HG02981 (cell line): ENCODE results near the gene SIAH1.
"Not testable (repeated sequence)": the region's sequence is repeated elsewhere in the genome, so short reads cannot be mapped to it uniquely, and the experiment has no call there.

Experiments used
- ATAC-seq: cut with Tn5 transposase; IDR thresholded peaks from one replicate; pipeline ENCODE4 v1.9.1; 2021; ENCODE audit warnings: mild to moderate bottlenecking, moderate library complexity; ENCODE audit not compliant: unreplicated experiment

The SIAH1 gene

DNA sequence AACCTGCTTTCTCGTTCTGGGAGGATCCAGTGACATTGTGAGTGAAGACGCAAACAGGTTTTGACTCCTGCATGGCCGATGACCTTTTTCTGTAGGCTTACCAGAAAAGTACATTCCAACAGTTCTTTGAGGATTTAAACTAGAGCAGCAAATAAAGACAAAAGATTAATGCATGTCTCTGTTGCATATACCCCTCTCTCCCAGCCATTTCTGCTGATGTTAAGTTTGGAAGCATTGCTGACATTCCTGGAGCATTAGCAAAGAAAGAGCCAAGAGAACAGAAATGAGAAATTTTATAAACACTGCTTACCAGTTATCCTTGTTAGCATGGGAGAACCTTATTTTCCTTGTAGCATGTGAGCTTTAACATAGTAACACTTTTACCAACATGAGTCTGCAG, 49.3 kb downstream of the SIAH1 start:
- ATAC-seq, result no peak

DNA sequence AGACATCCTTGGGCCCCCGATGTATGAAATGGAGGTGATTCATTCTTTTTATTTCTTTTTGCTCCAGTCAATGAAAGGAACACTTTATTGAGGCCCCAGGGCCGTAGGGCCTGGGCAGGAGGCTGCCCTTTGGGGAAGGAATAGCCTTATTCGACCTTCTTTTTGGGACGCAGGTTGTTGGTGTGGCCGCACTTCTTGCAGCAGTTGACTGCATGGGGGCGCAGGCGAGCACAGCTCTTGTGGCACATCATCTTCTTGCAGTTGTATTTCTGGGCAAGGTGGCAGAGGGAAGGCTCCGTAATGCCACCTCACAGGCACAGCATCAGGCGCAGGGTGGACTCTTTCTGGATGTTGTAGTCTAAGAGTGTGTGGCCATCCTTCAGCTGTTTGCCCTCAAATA, 50.9 kb downstream of the SIAH1 start:
- ATAC-seq, result no peak

DNA sequence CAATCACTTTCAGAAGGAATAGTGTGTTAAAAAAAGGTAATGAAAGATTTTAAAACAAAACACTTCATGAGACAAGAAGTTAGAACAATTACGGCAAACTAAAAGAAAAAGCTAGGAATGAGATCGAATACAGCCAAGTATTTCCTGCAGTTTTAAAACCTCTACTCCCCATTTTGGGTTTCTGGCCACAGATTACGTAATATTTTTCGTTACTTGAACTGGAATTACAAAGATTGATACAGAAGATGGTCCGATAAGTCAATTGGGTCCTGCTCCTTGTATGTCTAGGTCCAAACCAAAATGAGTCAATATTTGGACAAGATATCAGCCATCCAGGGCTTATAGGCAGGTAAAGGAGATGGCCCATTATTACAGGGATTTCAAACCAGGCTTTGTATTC, 52.2 kb downstream of the SIAH1 start:
- no peak for ATAC-seq

DNA sequence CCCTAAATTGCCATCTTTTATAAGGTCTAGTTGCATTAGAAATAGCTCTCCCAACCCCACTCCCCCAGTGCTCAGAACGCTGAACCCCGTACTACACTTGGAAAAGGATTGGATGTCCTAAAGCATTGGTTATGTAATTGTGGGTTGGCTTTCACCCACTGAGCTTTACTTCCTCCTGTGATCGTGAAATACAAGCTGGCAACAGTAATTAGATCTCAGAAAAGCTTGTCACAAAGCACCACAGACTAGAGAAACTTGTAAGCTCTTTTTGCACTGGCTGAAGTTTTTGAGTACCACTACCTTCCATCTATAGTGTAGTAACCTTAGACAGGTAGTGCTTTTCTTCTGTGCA, 54.4 kb downstream of the SIAH1 start:
- ATAC-seq, result no peak

DNA sequence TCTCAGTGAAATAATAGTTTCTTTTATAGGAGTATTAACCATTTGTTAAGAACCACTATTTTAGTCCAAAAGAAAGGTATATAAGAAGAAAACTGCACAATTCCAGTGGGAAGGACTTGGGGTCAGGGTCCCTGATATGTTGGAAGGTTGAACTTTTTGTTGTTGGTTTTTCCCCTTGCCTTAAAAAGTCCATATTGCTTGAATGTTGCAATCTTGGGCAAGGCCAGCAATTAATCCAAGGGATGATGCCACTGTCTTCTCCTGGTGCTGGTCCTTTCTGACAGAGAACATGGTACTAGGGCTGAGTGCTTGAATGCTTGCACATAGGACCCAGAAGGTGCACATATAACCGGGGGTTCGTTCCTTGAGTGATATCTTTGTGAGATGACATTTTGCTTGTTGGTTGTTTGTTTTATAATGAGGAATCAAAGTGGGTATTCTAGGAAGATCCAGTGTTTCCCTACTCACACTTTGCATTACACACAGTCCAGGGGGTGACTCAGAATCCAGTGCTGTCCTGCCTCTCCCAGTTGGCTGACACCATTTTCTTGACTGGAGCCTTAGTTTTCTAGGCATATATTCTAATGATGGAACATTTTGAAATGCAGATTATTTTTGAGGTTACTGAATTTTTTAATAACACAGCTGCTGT, 54.9 kb downstream of the SIAH1 start:
- no peak for ATAC-seq

DNA sequence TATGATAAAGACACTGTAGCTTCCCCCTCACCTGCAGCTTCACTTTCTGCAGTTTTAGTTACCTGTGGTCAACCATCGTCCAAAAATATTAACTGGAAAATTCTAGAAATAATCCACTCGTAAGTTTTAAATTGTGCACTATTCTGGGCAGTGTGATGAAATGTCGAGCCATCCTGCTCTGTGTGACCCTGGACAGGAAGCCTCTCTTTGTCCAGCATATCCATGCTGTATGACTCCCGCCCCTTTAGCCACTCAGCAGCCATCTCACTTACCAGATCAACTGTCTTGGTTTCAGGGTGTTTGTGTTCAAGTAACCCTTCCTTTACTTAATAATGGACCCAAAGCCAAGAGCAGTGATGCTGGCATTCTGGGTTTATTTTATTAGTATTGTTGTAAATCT, 56.1 kb downstream of the SIAH1 start:
- no peak for ATAC-seq

DNA sequence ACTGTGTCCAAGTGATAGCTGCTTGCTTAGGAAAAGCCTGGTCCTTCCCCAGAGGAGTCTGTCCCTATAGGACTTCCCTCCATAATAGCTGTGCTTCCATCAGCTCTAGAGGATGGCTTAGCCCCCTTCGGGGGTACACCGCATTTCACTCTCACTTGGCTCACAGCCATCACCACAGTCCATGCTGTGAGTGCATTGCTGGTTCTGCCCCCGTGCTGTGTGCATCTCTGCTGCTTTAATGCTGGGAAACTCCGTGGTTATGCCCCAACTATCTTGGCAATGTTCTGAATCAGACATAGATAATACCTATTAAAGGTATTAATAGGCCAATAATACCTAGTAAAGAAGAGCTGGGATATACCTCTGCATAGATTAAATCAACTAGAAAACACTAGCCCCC, 58.3 kb downstream of the SIAH1 start:
- ATAC-seq, result no peak

DNA sequence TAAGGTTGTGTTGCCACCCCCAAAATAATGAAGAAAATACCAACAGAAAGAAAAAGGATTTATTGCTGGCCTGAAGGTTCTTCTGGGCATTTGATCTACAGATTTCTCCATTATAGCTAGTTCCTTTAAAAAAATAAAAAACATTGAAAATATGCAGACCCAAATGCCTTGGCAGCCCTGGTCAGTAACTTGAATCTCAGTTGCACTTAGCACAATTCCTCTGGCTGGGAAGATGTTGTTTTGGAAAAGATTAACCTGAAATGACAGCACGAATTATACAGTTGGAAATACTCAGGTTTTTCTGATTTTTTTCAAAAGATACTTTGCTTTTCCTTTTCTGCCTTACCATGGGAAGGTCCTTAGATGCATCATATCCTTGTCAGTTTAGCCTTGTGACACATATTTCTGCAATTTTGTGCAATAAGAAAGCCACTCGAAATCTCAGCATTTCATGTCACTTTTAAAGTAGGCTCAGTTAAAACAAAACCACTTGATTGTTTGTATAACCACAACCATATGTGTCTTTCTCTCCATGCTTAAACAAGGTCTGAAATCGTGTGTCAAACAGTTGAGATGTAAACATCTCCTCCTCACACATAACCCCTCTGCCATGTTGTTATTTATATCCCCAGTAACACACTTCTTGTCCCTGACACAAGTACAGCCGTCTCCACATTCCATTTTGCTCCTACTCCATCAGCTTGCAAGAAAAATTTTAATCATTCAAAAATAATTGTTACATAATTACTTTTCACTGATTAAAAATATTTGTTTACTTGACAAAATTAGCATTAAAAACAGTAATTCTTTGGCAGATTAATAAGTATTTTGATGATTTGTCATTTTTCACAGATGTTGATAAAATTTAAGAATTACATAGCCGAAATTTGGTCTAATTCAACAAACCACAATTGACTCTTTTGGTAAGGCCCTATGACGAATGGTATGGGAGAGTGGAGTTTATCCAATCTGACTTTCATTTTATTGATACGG, 61.1 kb downstream of the SIAH1 start:
- no peak for ATAC-seq

DNA sequence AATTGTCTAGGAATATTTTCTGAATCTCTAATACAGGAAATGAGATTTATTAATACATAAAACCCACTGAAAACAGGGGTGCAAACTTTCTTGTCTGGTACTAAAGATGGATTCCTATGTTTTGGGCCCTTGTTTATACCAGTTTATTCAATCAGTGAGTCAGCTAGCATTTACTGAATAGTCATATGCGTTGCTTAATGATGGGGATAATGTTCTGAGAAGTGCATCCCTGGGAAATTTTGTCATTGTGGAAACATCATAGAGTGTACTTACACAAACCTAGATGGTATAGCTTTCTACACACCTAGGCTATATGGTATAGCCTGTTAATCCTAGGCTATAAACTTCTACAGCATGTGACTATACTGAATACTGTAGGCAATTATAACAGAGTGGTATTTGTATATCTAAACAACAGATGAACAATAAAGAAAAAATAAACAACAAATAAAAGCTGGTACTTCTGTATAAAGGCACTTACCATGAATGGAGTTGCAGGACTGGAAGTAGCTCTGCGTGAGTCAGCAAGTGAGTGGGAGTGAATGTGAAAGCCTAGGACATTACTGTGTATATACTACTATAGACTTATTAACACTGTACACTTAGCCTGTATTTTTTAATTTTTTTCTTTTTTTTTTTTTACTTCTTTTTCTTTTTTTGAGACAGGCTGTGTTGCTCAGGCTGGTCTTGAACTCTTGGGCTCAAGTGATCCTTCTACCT, 63.7 kb downstream of the SIAH1 start:
- ATAC-seq, result no peak

DNA sequence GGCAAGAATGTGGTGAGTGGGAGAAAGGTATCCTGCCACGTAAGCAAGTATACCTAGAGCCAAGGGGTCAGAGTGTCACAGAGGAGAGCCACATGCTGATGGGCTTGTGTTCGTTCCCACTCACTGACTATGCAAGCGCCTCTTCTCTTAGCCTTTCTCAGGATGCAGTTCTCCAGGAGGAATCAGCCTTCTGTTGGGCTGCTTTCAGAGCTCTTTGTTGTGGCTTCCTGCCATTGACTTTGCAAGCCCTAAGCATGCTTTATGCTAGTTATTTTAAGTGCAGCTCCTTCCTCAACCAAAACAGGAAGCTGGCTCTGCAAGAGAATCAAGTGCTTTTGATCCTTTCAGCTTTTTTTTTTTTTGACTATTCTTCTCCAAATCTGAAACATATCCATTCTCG, 66.6 kb downstream of the SIAH1 start:
- no peak for ATAC-seq

DNA sequence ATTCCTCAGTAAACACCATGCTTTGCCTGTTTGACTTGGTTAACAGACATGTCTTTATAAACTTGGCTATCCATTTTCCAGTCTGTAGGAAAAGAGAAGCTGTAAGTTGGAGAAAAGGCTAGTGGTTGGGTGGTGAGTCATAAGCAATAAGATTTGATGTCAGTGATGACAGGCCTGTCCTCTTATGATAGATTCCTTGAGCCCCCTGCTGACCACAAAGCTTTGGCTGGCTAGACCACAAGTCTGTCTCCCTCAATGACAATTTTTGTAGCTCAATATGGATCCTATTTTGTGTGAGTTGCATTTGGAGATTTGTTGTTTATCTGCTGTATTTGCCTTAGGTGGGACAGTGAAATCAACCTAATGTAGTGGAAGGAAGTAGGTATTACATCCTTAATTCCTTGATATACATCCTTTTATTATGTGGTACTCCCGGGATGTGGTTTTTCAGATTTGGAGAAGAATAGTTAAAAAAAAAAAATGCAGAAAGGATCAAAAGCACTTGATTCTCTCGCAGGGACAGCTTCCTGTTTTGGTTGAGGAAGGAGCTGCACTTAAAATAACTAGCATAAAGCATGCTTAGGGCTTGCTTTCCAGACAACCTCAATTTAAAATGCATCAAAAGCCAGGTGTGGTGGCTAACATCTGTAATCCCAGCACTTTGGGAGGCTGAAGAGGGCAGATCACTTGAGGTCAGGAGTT, 67.4 kb downstream of the SIAH1 start:
- ATAC-seq, result no peak

DNA sequence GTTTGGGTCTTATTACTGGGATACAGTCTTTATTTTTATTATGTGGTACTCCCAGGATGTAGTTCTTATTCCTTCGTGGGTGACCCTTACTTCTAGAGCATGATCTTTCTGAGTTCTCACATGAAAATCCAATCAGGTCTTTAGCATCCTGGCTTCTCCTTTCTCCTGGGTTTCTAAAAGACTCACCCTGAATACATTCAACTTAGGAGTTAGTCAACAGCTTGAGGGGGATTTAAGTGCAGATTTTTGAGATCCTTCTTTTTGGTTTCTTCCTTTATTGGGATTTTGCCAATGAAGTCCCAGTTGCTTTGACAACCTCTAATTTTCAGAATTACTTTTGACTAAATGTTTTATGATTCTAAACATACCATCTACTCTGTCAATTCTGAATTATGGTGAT, 68.2 kb downstream of the SIAH1 start:
- ATAC-seq, result no peak

DNA sequence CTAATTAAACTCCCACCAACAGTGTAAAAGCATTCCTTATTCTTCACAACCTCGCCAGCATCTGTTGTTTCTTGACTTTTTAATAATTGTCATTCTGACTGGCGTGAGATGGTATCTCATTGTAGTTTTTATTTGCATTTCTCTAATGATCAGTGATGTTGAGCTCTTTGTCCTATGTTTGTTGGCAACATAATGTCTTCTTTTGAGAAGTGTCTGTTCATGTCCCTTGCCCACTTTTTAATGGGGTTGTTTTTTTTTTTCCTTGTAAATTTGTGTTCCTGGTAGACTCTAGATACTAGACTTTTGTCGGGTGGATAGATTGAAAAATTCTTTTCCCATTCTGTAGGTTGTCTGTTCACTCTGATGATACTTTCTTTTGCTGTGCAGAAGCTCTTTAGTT, 71.3 kb downstream of the SIAH1 start:
- ATAC-seq, result not testable (repeated sequence)

DNA sequence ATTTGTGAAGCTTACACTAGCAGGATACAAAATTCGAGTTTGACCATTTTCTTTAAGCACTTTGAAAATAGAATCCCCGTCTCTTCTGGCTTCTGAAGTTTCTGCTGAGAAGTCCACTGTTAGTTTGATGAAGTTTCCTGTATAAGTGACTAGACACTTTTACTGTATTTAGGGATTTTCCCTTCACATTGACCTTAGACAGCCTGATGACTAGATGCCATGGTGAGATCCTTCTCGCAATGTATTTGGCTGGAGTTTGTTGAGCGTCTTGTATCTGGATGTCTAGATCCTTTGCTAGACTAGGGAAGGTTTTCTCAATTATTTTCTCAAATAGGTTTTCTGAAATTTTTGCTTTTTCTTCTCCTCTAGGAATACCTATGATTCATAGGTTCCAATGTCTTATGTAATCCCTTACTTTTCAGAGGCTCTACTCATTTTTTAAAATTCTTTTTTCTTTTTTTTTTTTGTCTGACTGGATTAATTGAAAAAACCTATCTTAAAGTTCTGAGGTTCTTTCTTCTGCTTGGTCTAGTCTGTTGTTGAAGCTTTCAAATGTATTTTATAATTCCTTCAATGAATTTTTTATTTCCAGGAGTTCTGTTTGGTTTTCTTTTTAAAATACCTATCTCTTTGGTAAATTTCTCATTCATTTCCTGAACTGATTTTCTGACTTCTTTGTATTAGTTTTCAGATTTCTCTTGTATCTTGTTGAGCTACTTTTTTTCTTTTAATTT, 74.1 kb downstream of the SIAH1 start:
- ATAC-seq, result no peak
